Stimulated activated CD4-positive, alpha-beta T cell treated with anti-CD3 and anti-CD28 coated beads, Interleukin-4, amount 100 ng/mL, for 48 hours (primary cell): ENCODE data around the gene BRD3OS.

Experiments used
- DNase-seq, 2 donors: peaks; one replicate each; pipeline ENCODE4 v3.0.0-alpha.2; 2020; ENCODE audit warnings: low read depth in 2 of 2

The BRD3OS gene

GRCh38 chr9:134004881-134005280 lies 20.4 kb upstream of the BRD3OS start:
- no peak for DNase-seq

GRCh38 chr9:134005381-134005780 lies 19.9 kb upstream of the BRD3OS start:
- no peak for DNase-seq

GRCh38 chr9:134007150-134007549 lies 18.1 kb upstream of the BRD3OS start:
- no peak for DNase-seq

- DNase-seq: no peak
Observed at GRCh38 chr9:134007571-134007970, 17.7 kb upstream of the BRD3OS start.

GRCh38 chr9:134010310-134011173 lies 14.7 kb upstream of the BRD3OS start:
- DNase-seq: no peak

GRCh38 chr9:134011401-134011800 lies 13.9 kb upstream of the BRD3OS start:
- no peak for DNase-seq

GRCh38 chr9:134014946-134015345 lies 10.3 kb upstream of the BRD3OS start:
- DNase-seq: no peak

- DNase-seq: no peak
Observed at GRCh38 chr9:134024214-134024792, 978 bp upstream of the BRD3OS start.

- peak; percentile 28 to 34 for DNase-seq
Observed at GRCh38 chr9:134025606-134026541, 593 bp downstream of the BRD3OS start.

- no peak for DNase-seq
Observed at GRCh38 chr9:134026581-134026980, 1.3 kb downstream of the BRD3OS start.

GRCh38 chr9:134026981-134027380 lies 1.7 kb downstream of the BRD3OS start:
- no peak for DNase-seq

- DNase-seq: no peak
Observed at GRCh38 chr9:134027561-134027960, 2.3 kb downstream of the BRD3OS start.

GRCh38 chr9:134028076-134028475 lies 2.8 kb downstream of the BRD3OS start:
- DNase-seq: no peak

- DNase-seq: no peak
Observed at GRCh38 chr9:134028575-134029247, 3.4 kb downstream of the BRD3OS start.

- no peak for DNase-seq
Observed at GRCh38 chr9:134029248-134030226, 4.3 kb downstream of the BRD3OS start.

- DNase-seq: no peak
Observed at GRCh38 chr9:134030821-134031470, 5.7 kb downstream of the BRD3OS start.

GRCh38 chr9:134031783-134032182 lies 6.5 kb downstream of the BRD3OS start:
- DNase-seq: no peak

- no peak for DNase-seq
Observed at GRCh38 chr9:134032456-134033222, 7.4 kb downstream of the BRD3OS start.
